ENCODE measurements around the gene GRAMD1B. TPM values are rescaled to one million over a fixed set of nuclear protein-coding genes. Genes with fewer than 3 reads are reported as not detected.

Gene GRAMD1B
- total RNA-seq, 3 donors from 2014 or later (not counting 1 experiment from before 2014, with no cell fraction given) = 5.9 to 10.3 (median 8.8) TPM

DNA sequence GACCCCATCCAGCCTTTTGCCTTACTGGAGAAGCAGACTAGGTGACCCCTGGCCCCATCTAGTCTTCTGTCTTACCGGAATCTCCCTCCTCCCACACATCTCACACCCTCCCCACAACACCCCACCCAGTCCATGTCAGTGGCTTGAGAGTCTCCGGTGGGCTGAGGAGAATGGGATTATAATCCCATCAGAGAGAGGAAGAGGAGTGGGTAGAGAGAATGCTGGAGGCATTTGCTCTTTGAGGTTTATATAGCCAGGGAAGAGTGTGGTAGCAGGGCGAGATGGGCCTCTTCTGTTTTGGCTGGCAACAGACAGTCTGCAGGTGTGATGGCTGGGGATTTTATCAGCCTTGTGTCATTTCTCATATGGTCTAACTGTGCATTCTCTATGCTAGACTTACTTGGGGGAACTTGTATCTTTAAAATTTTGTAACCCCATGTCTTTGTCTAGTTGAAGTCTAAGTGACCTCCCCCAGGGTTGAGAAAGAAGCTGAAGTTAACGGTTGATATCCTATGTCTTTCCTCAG lies 50.3 kb downstream of the GRAMD1B start:
- no peaks in the 10 kb centered on the region for H3K36me3 ChIP-seq (ENCODE audit: control insufficient read depth, insufficient read depth, low read length)
- no peaks in the 10 kb centered on the region for H3K27me3 ChIP-seq (ENCODE audit: control insufficient read depth, insufficient read depth, low read length)
- no peak for DNase-seq
- H3K4me3 Mint-ChIP-seq = peak overlapping the region; percentile 53
- peak overlapping the region in 1 of 2 donors; percentile 36 for H3K27ac Mint-ChIP-seq
- H3K27ac ChIP-seq (ENCODE audit: low read length) = no peak overlapping the region
- H3K36me3 Mint-ChIP-seq = no peaks in the 10 kb centered on the region
- TF ChIP-seq, protein P1, sequence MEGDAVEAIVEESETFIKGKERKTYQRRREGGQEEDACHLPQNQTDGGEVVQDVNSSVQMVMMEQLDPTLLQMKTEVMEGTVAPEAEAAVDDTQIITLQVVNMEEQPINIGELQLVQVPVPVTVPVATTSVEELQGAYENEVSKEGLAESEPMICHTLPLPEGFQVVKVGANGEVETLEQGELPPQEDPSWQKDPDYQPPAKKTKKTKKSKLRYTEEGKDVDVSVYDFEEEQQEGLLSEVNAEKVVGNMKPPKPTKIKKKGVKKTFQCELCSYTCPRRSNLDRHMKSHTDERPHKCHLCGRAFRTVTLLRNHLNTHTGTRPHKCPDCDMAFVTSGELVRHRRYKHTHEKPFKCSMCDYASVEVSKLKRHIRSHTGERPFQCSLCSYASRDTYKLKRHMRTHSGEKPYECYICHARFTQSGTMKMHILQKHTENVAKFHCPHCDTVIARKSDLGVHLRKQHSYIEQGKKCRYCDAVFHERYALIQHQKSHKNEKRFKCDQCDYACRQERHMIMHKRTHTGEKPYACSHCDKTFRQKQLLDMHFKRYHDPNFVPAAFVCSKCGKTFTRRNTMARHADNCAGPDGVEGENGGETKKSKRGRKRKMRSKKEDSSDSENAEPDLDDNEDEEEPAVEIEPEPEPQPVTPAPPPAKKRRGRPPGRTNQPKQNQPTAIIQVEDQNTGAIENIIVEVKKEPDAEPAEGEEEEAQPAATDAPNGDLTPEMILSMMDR (IDR thresholded peaks at IDR 0.05) = no peak
- peak; percentile 29 to 60 (median 48) for ATAC-seq
- H3K4me3 ChIP-seq (ENCODE audit: low read length) = no peak overlapping the region
- peaks cover 43 to 50% of the 10 kb centered on the region in 2 donors for H3K4me1 Mint-ChIP-seq
- 32% methylated on average over 4 of the region's 4 CpGs for WGBS (ENCODE audit: insufficient coverage)
- H3K4me1 ChIP-seq (ENCODE audit: control insufficient read depth, insufficient read depth, low read length) = peaks cover 56% of the 10 kb centered on the region
- no peaks in the 10 kb centered on the region for H3K9me3 Mint-ChIP-seq
- intact Hi-C loops (cut with micrococcal nuclease) = no loop called here
- H3K9me3 ChIP-seq (ENCODE audit: control insufficient read depth, insufficient read depth, low read length) = no peaks in the 10 kb centered on the region
- H3K27me3 Mint-ChIP-seq (ENCODE audit: low read depth in 2 of 2) = peaks cover 0 to 24% of the 10 kb centered on the region in 2 donors

DNA sequence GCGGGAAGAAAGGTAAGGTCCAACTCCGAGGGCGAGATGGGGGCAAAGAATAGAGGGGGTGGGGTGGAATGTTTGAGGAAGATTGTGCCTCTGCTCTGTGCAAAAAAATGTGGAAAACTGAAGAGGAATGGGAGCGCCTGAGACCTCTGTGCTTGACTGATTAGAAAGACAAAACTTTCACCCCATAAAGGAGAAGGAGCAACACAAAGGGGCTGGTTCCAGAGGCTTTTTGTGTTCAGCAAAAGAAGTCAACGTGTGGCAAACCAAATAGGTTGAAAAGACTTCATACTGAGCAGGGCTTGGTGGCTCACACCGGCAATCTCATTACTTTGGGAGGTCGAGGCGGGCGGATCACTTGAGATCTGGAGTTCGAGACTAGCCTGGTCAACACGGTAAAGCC lies 50.8 kb downstream of the GRAMD1B start:
- H3K4me1 ChIP-seq (ENCODE audit: control insufficient read depth, insufficient read depth, low read length) = peaks cover 56% of the 10 kb centered on the region
- H3K36me3 ChIP-seq (ENCODE audit: control insufficient read depth, insufficient read depth, low read length) = no peaks in the 10 kb centered on the region
- no peak for ATAC-seq
- Mint-ChIP-seq H3K4me1 (peaks cover 43 to 50% of the 10 kb centered on the region in 2 donors), H3K9me3 (no peaks in the 10 kb centered on the region), H3K27me3 (ENCODE audit: low read depth in 2 of 2) (peaks cover 0 to 25% of the 10 kb centered on the region in 2 donors), H3K27ac (peak overlapping the region in 1 of 2 donors; percentile 36), H3K4me3 (peak overlapping the region; percentile 53), H3K36me3 (no peaks in the 10 kb centered on the region)
- no peak overlapping the region for H3K4me3 ChIP-seq (ENCODE audit: low read length)
- TF ChIP-seq, protein P1 (IDR thresholded peaks at IDR 0.05) = no peak
- H3K27ac ChIP-seq (ENCODE audit: low read length) = no peak overlapping the region
- no peak for DNase-seq
- no peaks in the 10 kb centered on the region for H3K9me3 ChIP-seq (ENCODE audit: control insufficient read depth, insufficient read depth, low read length)
- H3K27me3 ChIP-seq (ENCODE audit: control insufficient read depth, insufficient read depth, low read length) = no peaks in the 10 kb centered on the region
- intact Hi-C loops (cut with micrococcal nuclease) = no loop called here
- 84% methylated on average over 11 of the region's 11 CpGs for WGBS (ENCODE audit: insufficient coverage)

DNA sequence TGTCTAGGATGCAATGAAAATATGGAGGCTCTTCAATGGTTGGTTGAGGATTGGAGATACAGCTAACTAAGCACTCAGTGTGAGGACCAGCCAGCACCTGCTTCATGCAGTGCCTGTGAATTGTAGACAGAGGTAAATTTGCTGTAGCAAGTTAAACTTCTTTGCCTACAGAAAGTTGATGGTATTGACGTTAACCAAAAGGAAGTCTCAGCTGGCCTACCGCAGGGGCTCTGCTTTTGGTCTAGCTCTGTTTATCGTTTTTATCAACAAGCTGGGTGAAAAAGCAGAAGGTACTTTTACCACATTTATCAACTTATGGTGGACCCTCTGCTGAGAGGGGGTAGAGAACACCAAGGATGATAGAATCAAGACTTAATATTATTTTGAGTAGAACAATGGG lies 51.6 kb downstream of the GRAMD1B start:
- intact Hi-C loops (cut with micrococcal nuclease) = no loop called here
- Histone ChIP-seq H3K36me3 (ENCODE audit: control insufficient read depth, insufficient read depth, low read length) (no peaks in the 10 kb centered on the region), H3K4me3 (ENCODE audit: low read length) (no peak overlapping the region), H3K9me3 (ENCODE audit: control insufficient read depth, insufficient read depth, low read length) (no peaks in the 10 kb centered on the region), H3K27ac (ENCODE audit: low read length) (peak overlapping the region; percentile 4), H3K27me3 (ENCODE audit: control insufficient read depth, insufficient read depth, low read length) (no peaks in the 10 kb centered on the region), H3K4me1 (ENCODE audit: control insufficient read depth, insufficient read depth, low read length) (peaks cover 56% of the 10 kb centered on the region)
- ATAC-seq (peak; percentile 18 to 67 (median 35)), DNase-seq (peak in 1 of 2 donors; percentile 31)
- peaks cover 43 to 50% of the 10 kb centered on the region in 2 donors for H3K4me1 Mint-ChIP-seq
- no peaks in the 10 kb centered on the region for H3K9me3 Mint-ChIP-seq
- peak overlapping the region; percentile 51 for H3K4me3 Mint-ChIP-seq
- peak overlapping the region in 1 of 2 donors; percentile 27 for H3K27ac Mint-ChIP-seq
- TF ChIP-seq, protein P1 (IDR thresholded peaks at IDR 0.05) = no peak
- peaks cover 0 to 25% of the 10 kb centered on the region in 2 donors for H3K27me3 Mint-ChIP-seq (ENCODE audit: low read depth in 2 of 2)
- no peaks in the 10 kb centered on the region for H3K36me3 Mint-ChIP-seq
- WGBS (ENCODE audit: insufficient coverage) = 8% methylated on average over 2 of the region's 3 CpGs

DNA sequence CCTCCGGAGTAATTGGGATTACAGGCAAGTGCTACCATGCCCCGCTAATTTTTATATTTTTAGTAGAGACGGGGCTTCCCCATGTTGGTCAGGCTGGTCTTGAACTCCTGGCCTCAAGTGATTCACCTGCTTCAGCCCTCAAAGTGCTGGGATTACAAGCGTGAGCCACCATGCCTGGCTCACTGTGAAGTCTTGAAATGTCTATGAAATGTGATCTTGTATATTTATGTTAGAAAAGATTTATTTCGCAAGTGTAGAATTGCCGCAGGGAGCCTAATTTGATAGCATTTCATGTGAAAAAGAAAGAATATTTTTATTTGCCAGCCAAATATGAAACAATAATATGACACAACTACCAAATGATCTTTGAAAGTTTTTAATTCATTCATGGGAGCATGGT lies 52.1 kb downstream of the GRAMD1B start:
- no peak overlapping the region for H3K27ac Mint-ChIP-seq
- H3K27me3 Mint-ChIP-seq (ENCODE audit: low read depth in 2 of 2) = peaks cover 0 to 25% of the 10 kb centered on the region in 2 donors
- DNase-seq (no peak), ATAC-seq (no peak)
- no peaks in the 10 kb centered on the region for H3K27me3 ChIP-seq (ENCODE audit: control insufficient read depth, insufficient read depth, low read length)
- peaks cover 43 to 50% of the 10 kb centered on the region in 2 donors for H3K4me1 Mint-ChIP-seq
- H3K36me3 ChIP-seq (ENCODE audit: control insufficient read depth, insufficient read depth, low read length) = no peaks in the 10 kb centered on the region
- 77% methylated on average over 6 of the region's 6 CpGs for WGBS (ENCODE audit: insufficient coverage)
- intact Hi-C loops (cut with micrococcal nuclease) = no loop called here
- no peaks in the 10 kb centered on the region for H3K9me3 ChIP-seq (ENCODE audit: control insufficient read depth, insufficient read depth, low read length)
- TF ChIP-seq, protein P1 (IDR thresholded peaks at IDR 0.05) = no peak
- no peaks in the 10 kb centered on the region for H3K9me3 Mint-ChIP-seq
- no peaks in the 10 kb centered on the region for H3K36me3 Mint-ChIP-seq
- H3K27ac ChIP-seq (ENCODE audit: low read length) = no peak overlapping the region
- peaks cover 56% of the 10 kb centered on the region for H3K4me1 ChIP-seq (ENCODE audit: control insufficient read depth, insufficient read depth, low read length)
- no peak overlapping the region for H3K4me3 ChIP-seq (ENCODE audit: low read length)
- H3K4me3 Mint-ChIP-seq = no peak overlapping the region
